Right atrium auricular region (tissue), 2 donors: Measurements from ENCODE around the gene RMND5A. TPM values are rescaled to one million over a fixed set of nuclear protein-coding genes. Genes with fewer than 3 reads are reported as not detected.
A peak's percentile ranks its signal among the peaks of the same experiment; 100 is the strongest.

Experiments
- DNase-seq: peaks from one replicate; pipeline ENCODE4 v3.0.0-alpha.2; 2019; ENCODE audit warnings: low spot score
- H3K27ac ChIP-seq, 2 donors: fragments of 200-600 bp; sonication (generic); 1 replicate in 1 of 2; 2 replicates in 1 of 2; pipeline ENCODE4 v1.5.1; 2016 to 2019
- H3K27me3 ChIP-seq, 2 donors: fragments of 200-600 bp; sonication (generic); one replicate each; pipeline versions ENCODE4 v1.5.1 to v1.6.0; 2017 to 2019
- H3K36me3 ChIP-seq: fragments of 200-600 bp; sonication (generic); one replicate; pipeline ENCODE4 v1.5.1; 2016
- H3K4me1 ChIP-seq, 2 donors: fragments of 200-600 bp; sonication (generic); one replicate each; pipeline versions ENCODE4 v1.5.1 to v1.6.0; 2017 to 2019
- H3K4me3 ChIP-seq, 2 donors: fragments of 200-600 bp; sonication (generic); 1 replicate in 1 of 2; 2 replicates in 1 of 2; pipeline ENCODE4 v1.5.1; 2017 to 2019; ENCODE audit warnings: mild to moderate bottlenecking in 1 of 2, moderate library complexity in 1 of 2
- H3K9me3 ChIP-seq, 2 donors: fragments of 200-600 bp; sonication (generic); one replicate each; pipeline ENCODE4 v1.5.1; 2019
- CTCF ChIP-seq, 2 donors: fragments of 200-600 bp; sonication (generic); IDR thresholded peaks; one replicate each; pipeline ENCODE4 v1.5.1; 2019; ENCODE audit warnings: antibody characterized with exemption in 2 of 2
- total RNA-seq, 2 donors: library from RNA; depleted of rRNA; stranded (reverse); fragments of >200 nt; gene quantifications; one replicate each; pipeline ENCODE4 v1.1.0, GENCODE V29; 2016

The RMND5A gene
- total RNA-seq, 2 donors from 2014 or later: 71.0 to 76.6 TPM

- DNase-seq: no peak
- no peak for TF ChIP-seq CTCF (IDR thresholded peaks at IDR 0.05)
- Histone ChIP-seq H3K4me3 (peak overlapping the region in 1 of 2 donors; percentile 39), H3K4me1 (peaks cover 0 to 35% of the 10 kb centered on the region in 2 donors), H3K27me3 (peaks cover 3 to 9% of the 10 kb centered on the region in 2 donors), H3K36me3 (no peaks in the 10 kb centered on the region), H3K9me3 (no peaks in the 10 kb centered on the region), H3K27ac (no peak overlapping the region)
These were observed 70.1 kb downstream of the RMND5A start for GRCh38 chr2:86790134-86790675.

DNA sequence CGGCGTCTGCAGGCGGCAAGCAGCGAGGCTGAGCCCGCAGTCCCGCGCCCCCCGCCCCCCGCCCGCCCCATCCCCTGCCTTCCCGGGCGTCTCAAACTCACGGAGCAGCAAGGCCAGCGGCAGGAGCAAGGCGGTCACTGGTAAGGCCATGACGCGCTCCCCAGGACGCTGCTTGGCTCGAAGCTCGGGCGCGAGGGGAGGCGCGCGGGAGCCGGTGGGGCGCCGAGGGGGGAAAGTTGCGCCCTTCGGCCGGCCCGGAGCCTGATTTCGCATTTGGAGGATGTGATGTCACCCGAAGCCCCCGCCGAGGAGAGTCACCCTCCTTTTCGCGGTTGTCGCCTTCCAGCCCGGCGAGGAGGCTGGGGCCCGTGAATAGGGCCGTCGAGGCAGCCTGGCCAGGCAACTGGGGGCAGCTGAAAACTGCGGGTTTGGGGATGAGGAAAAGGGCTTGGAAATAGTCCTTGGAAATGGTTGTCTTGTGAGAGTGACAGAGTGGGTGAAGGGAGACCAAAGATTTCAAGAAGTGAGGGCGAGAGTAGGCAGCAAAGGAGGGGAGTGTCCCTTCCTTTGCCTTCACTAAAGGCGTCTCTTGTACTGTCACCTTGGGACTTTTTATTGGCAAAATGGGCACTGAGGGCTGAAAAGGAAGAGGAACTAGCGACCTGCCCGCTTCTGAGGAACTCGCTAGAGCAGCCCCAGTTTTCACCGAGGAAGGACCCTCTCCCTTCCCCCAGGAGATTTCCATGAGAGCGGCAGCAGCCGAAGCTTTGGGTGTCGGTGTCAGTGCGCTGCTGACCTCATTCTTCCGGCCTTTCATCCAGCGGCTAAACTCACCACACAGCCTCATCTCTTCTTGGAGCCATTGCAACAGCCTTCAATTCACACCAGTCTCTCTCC, 70.8 kb downstream of the RMND5A start, which contains the start of gene CD8A:
TSS of gene CD8A (minus strand) at position 238 of the 897 bp plus-strand sequence. CDS start at position 150, 88 bp downstream.
- peaks cover 3 to 9% of the 10 kb centered on the region in 2 donors for H3K27me3 ChIP-seq
- TF ChIP-seq CTCF (IDR thresholded peaks at IDR 0.05): no peak
- no peak within 1 kb of the TSS for H3K27ac ChIP-seq
- H3K4me3 ChIP-seq: peak within 1 kb of the TSS in 1 of 2 donors; percentile 39
- peaks cover 0 to 35% of the 10 kb centered on the region in 2 donors for H3K4me1 ChIP-seq
- DNase-seq: no peak
- no peaks in the 10 kb centered on the region for H3K36me3 ChIP-seq
- peaks cover 0 to 5% of the 10 kb centered on the region in 2 donors for H3K9me3 ChIP-seq

GRCh38 chr2:86791573-86791972, 71.5 kb downstream of the RMND5A start:
- no peak overlapping the region for H3K4me3 ChIP-seq
- H3K4me1 ChIP-seq: peaks cover 0 to 35% of the 10 kb centered on the region in 2 donors
- H3K36me3 ChIP-seq: no peaks in the 10 kb centered on the region
- peaks cover 3 to 9% of the 10 kb centered on the region in 2 donors for H3K27me3 ChIP-seq
- H3K27ac ChIP-seq: no peak overlapping the region
- peaks cover 4 to 12% of the 10 kb centered on the region in 2 donors for H3K9me3 ChIP-seq
- TF ChIP-seq CTCF (IDR thresholded peaks at IDR 0.05): no peak
- no peak for DNase-seq

- no peak overlapping the region for H3K27ac ChIP-seq
- H3K9me3 ChIP-seq: peaks cover 7 to 20% of the 10 kb centered on the region in 2 donors
- no peak for TF ChIP-seq CTCF (IDR thresholded peaks at IDR 0.05)
- no peak overlapping the region for H3K4me3 ChIP-seq
- no peak for DNase-seq
- H3K36me3 ChIP-seq: no peaks in the 10 kb centered on the region
- H3K4me1 ChIP-seq: peaks cover 0 to 29% of the 10 kb centered on the region in 2 donors
- peaks cover 3 to 9% of the 10 kb centered on the region in 2 donors for H3K27me3 ChIP-seq
These were observed 73.7 kb downstream of the RMND5A start for GRCh38 chr2:86793752-86794151.

DNA sequence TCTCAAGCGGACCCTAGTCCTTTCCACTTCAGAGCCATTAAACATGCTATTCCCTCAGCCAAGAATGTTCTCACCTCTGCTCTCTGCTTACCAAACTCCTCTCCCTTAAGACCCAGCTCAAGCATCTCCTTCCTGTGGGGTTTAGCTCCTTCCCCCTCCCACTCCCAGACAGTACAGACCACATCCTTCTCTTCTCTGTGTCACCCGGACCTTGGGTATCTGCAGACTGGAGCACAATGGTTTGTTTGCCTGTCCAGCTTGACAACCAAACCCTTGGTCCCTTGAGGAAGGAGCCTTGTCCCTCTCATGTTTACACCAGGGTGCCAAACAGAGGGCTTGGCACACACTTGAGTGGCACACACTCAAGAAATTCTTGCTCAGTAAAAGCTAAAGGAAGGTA, 74.8 kb downstream of the RMND5A start:
- Histone ChIP-seq H3K9me3 (peaks cover 7 to 20% of the 10 kb centered on the region in 2 donors), H3K36me3 (no peaks in the 10 kb centered on the region), H3K4me1 (peaks cover 0 to 18% of the 10 kb centered on the region in 2 donors), H3K27ac (no peak overlapping the region), H3K4me3 (no peak overlapping the region), H3K27me3 (peaks cover 3% of the 10 kb centered on the region in 2 donors)
- no peak for TF ChIP-seq CTCF (IDR thresholded peaks at IDR 0.05)
- no peak for DNase-seq
